ENCODE results near the gene AGBL1.

Gene AGBL1

GRCh38 chr15:86555939-86556338 is 476.3 kb downstream of the AGBL1 start:
- Histone ChIP-seq H3K4me1 (ENCODE audit: control insufficient read depth, insufficient read depth, low read length) (peaks cover 30% of the 10 kb centered on the region), H3K36me3 (ENCODE audit: control insufficient read depth in 2 of 2, insufficient read depth in 1 of 2, low read length in 2 of 2) (no peaks in the 10 kb centered on the region), H3K27ac (ENCODE audit: extremely low read depth, low read depth, low read length) (peak overlapping the region; percentile 61), H3K9me3 (ENCODE audit: control insufficient read depth, insufficient read depth, low read depth, low read length) (no peaks in the 10 kb centered on the region; the same call in 1 of the 2 replicates), H3K4me3 (ENCODE audit: low read depth, low read length) (no peak overlapping the region)
- TF ChIP-seq TRIM28 (IDR thresholded peaks at IDR 0.05; ENCODE audit: borderline replicate concordance, low read length) (peak; percentile 34; the same call in 1 of the 2 replicates), MEIS1 (CRISPR knock-in tag; IDR thresholded peaks at IDR 0.05; ENCODE audit: borderline replicate concordance) (peak; percentile 65; the same call in 1 of the 2 replicates), ZNF521 (tag by site-specific recombination; IDR thresholded peaks at IDR 0.05) (no peak), ZEB2 (tag by site-specific recombination; IDR thresholded peaks at IDR 0.05) (no peak), TCF7L2 (IDR thresholded peaks at IDR 0.05; ENCODE audit: borderline replicate concordance, low read depth, low read length) (peak; percentile 68), HOXD13 (CRISPR knock-in tag; IDR thresholded peaks at IDR 0.05; ENCODE audit: borderline replicate concordance) (0 out of 2 replicates have a peak, but pooled peaks have one; percentile 28), ZIC2 (tag by site-specific recombination; IDR thresholded peaks at IDR 0.05) (no peak), ZNF169 (tag by site-specific recombination; IDR thresholded peaks at IDR 0.05) (no peak)
- TF ChIP-seq, protein P1, sequence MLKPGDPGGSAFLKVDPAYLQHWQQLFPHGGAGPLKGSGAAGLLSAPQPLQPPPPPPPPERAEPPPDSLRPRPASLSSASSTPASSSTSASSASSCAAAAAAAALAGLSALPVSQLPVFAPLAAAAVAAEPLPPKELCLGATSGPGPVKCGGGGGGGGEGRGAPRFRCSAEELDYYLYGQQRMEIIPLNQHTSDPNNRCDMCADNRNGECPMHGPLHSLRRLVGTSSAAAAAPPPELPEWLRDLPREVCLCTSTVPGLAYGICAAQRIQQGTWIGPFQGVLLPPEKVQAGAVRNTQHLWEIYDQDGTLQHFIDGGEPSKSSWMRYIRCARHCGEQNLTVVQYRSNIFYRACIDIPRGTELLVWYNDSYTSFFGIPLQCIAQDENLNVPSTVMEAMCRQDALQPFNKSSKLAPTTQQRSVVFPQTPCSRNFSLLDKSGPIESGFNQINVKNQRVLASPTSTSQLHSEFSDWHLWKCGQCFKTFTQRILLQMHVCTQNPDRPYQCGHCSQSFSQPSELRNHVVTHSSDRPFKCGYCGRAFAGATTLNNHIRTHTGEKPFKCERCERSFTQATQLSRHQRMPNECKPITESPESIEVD (tag by site-specific recombination; IDR thresholded peaks at IDR 0.05), result no peak
- POLR2A ChIA-PET, result no interaction called here
- CTCF ChIA-PET, result interaction anchor here (0.6 kb wide), 2 partner anchors 319 to 1738 kb away, joined by 3 read pairs; no protein-coding TSS in a partner anchor

- H3K9me3 ChIP-seq (ENCODE audit: control insufficient read depth, insufficient read depth, low read depth, low read length), result no peaks in the 10 kb centered on the region
- H3K4me1 ChIP-seq (ENCODE audit: control insufficient read depth, insufficient read depth, low read length), result peaks cover 30% of the 10 kb centered on the region
- no peak for TF ChIP-seq ZFP41 (tag by site-specific recombination; IDR thresholded peaks at IDR 0.05; ENCODE audit: borderline replicate concordance)
- TF ChIP-seq, protein P2, sequence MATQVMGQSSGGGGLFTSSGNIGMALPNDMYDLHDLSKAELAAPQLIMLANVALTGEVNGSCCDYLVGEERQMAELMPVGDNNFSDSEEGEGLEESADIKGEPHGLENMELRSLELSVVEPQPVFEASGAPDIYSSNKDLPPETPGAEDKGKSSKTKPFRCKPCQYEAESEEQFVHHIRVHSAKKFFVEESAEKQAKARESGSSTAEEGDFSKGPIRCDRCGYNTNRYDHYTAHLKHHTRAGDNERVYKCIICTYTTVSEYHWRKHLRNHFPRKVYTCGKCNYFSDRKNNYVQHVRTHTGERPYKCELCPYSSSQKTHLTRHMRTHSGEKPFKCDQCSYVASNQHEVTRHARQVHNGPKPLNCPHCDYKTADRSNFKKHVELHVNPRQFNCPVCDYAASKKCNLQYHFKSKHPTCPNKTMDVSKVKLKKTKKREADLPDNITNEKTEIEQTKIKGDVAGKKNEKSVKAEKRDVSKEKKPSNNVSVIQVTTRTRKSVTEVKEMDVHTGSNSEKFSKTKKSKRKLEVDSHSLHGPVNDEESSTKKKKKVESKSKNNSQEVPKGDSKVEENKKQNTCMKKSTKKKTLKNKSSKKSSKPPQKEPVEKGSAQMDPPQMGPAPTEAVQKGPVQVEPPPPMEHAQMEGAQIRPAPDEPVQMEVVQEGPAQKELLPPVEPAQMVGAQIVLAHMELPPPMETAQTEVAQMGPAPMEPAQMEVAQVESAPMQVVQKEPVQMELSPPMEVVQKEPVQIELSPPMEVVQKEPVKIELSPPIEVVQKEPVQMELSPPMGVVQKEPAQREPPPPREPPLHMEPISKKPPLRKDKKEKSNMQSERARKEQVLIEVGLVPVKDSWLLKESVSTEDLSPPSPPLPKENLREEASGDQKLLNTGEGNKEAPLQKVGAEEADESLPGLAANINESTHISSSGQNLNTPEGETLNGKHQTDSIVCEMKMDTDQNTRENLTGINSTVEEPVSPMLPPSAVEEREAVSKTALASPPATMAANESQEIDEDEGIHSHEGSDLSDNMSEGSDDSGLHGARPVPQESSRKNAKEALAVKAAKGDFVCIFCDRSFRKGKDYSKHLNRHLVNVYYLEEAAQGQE (tag by site-specific recombination; IDR thresholded peaks at IDR 0.05), result no peak
- TF ChIP-seq ZNF518A (tag by site-specific recombination; conservative IDR thresholded peaks at IDR 0.05; ENCODE audit: low read depth), result no peak
- TF ChIP-seq ZNF585B (tag by site-specific recombination; IDR thresholded peaks at IDR 0.05), result no peak
- no peak for TF ChIP-seq ZNF335 (tag by site-specific recombination; conservative IDR thresholded peaks at IDR 0.05)
- no peak for TF ChIP-seq ZNF37A (tag by site-specific recombination; IDR thresholded peaks at IDR 0.05)
- CTCF ChIA-PET, result interaction anchor here (0.6 to 0.7 kb wide), 2 partner anchors 1179 to 1737 kb away, joined by 3 read pairs; no protein-coding TSS in a partner anchor
- H3K27ac ChIP-seq (ENCODE audit: extremely low read depth, low read depth, low read length), result peak overlapping the region; percentile 61
- POLR2A ChIA-PET, result no interaction called here
- no peak overlapping the region for H3K4me3 ChIP-seq (ENCODE audit: low read depth, low read length)
- H3K36me3 ChIP-seq (ENCODE audit: control insufficient read depth in 2 of 2, insufficient read depth in 1 of 2, low read length in 2 of 2), result no peaks in the 10 kb centered on the region
Measured at GRCh38 chr15:86556396-86557017, 476.8 kb downstream of the AGBL1 start.
